Activated CD4-positive, alpha-beta T cell treated with anti-CD3 and anti-CD28 coated beads for 48 hours (primary cell): ENCODE results near the gene DUSP1.

Source experiments
- DNase-seq: peaks from one replicate; pipeline ENCODE4 v3.0.0-alpha.2; 2020

DUSP1 gene

DNA sequence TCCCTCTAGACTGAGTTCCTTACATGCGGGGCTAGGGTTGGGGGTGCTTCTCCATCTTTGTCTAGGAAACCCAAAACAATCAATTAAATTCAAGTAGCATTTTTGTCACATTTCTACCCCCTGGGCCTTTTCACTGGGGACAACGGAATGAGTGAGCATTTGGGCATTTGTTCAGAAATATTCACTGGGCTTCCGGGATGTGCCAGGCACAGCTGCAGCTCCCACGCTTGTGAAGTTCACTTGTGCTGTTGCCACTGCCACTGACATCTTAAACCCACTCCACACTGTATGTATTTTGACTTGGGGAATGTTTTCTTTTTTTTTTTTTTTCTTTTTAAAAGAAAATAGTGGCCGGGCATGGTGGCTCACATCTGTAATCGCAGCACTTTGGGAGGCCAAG lies 31.6 kb downstream of the DUSP1 start:
- no peak for DNase-seq

DNA sequence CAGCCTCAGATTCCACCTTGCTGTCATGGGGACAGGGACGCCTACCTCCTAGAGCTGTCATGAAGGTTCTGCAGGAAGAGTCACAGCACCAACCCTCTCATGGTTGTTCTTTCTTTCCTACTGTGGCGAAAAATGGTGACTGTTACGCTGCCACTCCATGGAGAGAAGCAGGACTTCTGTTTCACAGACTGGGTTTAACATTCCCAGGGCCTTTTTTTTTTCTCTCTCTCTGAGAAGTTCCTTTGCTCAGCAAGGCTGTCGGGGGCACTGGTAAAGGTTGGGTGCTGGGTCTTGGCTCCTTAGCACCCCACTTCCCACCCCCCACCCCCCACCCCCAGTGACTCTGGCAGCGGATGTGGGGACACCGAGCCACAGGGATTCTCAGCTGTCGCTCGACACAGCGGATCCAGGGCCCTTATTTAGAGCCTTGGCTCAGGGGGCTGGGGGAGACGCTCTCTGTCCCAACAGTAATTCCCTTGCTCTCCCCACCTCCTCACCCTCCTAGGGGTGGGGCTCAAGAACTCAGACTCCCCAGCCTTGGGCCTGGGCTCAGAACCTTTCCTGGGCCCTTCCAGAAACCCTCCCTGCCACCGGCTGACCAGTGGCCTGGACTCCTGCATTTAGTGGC lies 34.4 kb downstream of the DUSP1 start:
- DNase-seq: no peak

DNA sequence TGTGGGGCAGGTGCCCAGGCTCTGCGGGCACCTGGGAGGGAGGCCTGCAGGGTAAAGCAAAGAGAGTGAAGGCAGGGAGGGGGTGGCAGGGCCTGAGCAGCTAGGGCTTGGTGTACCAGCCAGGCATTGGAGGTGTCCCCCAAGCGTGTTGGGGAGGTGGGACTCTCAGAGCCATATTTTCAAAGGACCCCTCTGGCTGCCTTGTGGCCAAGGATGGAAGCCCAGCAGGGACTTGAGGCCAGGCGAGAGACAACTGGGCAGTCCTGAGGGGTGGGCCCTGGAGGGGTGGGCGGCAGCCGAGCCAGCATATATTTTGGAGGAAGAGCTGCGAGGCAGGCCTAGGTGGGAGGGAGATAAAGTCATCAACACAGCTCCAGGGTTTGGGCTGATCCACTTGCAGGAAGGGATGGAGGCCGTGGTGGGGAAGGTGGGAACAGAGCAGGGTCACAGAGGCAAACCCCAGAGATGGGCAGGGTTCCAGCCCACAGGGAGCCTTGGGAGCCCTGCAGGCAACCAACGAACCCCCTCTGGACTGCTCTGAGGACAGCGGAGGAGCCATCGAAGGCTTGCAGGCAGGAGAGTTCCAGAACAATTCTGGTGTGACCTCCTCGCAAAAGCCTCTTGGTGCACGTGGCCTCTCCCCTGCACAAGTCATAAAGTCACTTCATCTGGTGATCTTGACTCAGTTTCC lies 35.7 kb downstream of the DUSP1 start:
- DNase-seq: no peak

DNA sequence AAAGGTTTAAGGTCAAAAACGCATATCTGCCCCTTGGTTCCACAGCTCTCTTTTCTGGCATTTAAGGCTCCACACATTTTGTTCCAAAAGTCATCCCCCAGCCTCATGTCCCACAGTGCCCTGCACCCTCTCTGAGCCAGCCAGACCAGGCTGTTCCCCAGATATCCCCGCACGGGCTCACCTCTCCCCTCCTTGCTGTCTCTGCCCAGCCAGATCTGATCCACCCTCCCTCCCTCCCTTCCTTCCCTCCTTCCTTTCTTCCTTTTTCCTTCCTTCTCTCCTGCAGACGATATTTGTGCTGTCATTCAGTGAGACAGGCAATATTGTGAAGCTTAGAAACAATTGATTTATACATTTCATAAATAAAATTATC lies 37.0 kb downstream of the DUSP1 start:
- no peak for DNase-seq

DNA sequence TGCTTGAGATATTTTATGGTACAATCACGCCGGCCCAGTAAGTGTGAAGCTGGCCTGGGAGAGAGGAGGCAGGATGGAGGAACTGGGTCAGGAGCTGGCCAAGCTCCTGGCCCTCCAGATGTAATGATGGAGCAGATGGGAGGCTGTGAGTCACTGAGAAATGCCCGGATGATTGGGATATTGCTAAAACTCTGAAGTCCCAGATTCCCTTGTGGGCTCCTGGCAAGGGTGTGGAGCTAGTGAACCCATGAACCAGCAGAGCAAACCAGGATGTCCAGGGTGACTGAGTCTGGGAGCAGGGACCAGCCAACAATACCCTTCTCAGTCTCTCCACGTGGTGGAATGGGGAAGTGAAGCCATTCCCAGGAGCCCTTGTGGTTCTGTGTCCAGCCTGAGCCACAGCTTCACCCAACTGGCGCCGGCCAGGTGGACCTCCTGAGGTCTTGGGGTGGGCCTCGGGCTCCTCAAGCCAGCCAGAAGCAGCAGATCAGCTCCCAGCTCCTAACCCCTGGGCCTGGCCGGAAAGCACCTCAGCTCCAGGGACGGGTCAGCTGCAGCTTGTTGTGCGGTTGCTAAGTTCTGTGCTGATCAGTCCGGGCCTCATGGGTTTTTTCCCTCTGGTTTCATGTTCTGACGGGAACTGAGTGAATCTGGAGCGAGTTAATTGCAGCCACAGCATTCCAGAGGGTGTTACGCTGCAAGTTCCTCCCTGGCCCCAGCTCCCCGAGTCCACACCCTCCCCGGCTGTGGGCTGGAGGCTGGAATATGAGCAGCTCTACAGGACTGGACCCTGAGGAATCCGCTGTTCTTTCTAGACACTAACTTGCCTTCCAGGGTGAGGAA lies 37.6 kb downstream of the DUSP1 start:
- no peak for DNase-seq

DNA sequence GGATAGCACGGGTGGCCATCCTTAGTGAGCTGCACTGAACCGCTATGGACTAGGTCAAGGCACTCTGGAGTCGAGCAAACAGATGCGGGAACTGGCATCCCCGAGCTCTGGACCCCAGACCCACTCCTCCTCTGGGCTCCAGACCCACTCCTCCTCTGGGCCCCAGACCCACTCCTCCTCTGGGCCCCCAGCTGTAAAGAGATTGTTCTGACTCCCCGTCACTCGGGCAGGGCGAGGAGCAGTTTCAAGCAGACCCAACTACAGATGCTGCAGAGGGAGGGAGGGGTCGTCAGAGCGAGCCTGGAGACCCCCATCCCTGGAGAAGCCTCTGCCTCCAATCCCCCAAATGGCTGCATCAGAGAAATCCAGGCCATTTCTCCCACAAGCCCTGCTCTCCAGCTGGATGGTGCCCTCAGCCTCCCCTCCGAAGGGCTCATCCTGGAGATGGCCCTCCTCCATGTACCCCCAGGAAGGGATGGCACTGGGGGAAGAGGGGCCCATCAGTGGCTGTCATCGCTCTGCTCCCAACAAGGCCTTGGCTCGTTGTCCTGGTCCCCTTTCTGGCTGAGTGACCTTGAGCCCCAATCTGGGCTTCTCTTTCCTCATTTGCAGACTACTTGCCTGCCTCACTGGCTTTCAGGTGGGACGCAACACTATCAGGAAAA lies 38.7 kb downstream of the DUSP1 start:
- DNase-seq: no peak

DNA sequence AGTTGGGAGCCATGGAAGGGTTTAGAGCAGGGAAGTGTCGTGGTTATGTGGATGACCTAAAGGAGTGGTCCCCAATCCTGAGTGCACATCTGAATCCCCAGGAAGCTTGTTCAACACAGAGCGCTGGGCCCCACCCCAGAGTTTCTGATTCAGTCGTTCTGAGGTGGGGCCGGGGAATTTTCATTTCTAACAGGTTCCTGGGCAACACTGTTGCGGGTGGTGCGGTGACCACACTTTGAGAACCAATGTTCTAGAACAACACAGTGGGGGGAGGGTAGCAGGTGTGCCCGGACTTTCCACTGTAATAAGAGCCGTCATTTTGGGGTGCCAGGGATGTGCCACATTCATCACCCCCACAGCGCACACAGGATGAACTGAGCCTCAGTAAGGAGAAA lies 39.3 kb downstream of the DUSP1 start:
- no peak for DNase-seq

DNA sequence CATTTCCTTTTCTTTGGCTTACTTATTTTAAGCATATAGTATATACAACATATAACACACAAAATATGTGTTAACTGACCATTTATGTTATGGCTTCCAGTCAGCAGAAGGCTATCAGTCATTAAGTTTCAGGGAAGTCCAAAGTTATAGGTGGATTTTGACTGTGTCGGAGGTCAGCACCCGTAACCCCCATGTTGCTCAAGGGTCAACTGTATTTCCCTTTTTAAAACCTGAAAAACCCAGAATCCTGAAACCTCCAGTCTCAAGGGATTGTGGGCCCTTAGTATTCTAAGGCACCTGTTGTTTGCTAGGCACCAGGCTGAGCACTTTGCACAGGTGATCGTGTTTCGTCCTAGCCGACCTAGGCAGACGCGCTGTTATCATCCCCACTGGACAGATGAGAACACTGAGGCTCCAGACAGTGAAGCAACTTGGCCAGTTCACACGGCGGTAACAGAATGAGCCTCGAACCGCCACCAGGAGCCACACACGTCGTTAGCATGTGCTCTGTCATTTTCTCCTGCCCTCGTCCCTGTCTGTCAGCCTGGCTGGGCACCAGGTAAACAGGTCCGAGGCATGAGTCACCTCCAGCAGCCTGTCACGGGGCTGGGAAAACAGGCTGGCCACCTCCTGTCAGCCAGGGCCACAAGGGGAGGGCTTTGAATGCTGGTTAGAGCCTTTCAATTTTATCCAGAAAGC lies 39.9 kb downstream of the DUSP1 start:
- DNase-seq: no peak

DNA sequence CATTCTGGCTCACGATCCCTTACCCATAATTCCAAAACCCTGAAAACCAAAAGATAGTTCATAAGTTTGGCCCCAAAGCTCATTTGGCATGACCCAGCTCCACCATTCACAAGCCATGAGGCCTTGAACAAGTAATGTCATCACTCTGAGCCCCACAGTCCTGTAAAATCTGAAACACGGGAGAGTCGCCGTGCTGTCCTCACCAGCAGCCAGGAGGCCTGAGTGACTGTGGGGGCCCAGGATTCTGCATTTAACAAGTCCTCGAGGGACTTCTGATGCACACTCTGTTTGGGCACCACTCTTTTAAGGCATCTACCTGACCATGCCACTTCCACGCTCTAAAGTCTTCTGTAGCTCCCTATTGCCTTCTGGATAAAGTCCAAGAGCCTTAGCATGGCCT lies 40.8 kb downstream of the DUSP1 start:
- DNase-seq: no peak

DNA sequence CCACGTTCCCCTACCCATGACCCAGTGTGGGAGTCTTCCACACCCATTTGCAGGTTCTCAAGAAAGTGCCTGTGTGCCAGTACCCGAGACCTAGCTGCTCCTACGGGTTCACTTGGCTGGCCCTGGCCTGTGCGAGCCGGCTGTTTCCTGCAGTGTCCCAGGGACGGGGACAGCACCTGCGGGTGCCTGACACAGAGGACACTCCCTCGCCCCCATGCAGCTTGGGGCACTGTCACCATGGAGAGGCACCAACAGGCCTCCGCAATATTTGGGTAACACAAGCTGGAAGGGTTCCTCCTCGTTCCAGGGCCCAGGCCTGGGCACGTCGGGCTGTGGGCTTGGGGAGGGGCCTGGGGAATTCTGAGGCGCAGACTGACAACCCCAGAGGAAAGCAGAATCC lies 41.4 kb downstream of the DUSP1 start:
- DNase-seq: no peak

DNA sequence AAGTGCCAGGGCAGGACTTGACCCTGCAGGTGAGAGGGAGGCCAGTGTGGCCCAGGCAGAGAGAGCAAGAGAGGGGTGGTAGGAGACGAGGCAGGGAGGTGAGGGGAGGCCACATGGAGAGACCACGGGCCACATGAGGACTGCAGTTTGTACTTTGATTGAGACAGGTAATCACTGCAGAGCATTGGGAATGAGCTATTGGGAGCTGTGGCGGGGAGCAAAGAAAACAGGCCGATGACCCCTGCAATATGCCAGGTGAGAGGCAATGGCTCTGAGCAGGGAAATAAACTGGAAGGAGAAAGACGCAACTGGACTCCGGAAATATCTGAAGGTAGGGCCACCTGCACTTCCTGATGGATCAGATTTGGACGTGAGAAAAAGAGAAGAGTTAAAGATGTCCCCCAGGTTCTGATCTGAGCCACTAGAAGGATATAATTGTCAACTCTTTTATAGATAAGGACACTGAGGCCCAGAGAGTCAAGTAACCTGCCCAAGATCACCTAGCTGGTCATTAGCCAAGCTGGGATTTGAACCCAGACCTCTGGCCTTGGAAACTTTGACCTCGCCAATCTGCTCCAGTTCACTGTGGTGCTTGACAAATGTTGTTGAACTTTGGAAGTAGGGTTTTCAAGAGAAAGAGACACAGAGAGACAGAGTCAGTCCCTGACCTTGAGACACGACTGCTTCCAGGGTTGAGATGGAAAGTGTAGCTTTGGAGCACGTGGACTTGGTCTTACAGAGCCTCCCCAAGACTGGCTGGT lies 42.3 kb downstream of the DUSP1 start:
- DNase-seq: no peak

DNA sequence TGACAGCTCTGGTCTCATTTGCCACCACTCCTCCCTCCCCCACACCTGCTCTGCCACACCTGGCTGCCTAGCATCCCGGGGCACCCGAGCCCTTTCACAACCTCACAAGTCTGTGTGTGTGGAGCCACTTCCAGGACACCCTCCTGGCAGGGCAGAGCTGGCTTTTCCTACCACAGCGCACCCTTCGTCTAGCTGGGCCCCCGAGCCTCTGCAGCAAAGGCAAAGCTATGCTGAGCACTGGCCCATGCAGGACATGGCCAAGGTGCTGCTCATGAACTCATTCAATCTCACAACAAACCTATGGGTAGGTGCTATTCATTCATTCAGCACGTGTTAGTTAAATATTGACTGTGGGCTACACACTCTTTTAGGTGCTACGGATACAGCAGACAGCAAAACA lies 43.4 kb downstream of the DUSP1 start:
- DNase-seq: no peak

DNA sequence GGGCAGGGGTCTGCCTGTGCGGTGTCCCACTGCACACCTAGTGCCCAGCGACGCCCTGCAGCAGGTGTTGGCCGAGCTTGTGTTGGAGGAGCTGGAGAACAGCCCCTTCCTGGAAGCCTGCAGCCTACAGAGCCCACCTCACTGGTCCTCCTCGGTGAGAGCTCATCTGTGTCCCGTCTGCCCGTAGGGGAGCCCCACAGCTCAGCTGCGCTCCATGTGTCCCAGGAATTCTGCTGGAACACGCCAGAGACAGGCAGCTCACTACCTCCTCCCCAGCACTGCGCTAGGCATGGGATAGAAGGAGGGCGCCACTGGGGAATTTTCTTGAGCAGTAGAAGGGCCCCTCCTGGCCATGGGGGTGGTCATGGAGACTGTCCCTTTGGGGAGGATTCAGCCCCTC lies 44.0 kb downstream of the DUSP1 start:
- DNase-seq: no peak

DNA sequence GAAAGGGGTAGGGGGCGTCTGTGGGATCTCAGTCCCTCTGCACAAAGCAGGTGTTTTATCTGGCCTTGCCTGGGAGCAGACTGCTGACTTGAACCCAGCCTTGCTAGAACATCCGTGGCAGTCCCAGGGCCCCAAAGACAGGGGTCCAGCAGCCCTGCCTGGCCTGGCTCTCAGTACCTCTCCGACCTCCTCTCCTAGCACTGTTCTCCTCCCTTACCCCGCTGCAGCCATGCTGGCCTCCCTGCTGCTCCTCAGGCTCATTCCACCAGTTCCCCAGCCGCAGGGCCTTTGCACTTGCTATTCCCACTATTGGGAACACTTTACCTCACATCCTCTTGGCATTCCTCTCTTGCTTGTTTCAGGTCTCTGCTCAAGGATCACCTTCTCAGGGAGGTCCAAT lies 45.2 kb downstream of the DUSP1 start:
- DNase-seq: no peak

DNA sequence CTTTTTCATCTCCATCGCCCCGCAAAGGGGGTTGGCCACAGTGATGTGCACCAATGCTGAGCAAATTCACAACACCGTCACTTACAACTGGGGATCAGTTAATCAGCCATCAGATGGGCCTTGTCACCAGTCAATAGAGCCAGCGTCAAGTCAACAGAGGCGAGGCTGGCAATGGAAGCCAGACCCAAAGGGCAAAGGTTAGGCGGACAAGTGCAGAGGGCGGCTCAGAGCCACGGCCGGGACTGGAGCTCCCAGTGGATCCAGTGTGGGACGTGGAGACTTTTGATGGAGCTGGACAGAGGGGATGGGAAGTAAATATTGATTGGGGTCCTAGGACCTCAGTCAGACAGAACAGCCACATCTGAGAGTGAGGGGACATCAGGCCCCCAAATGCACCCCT lies 45.7 kb downstream of the DUSP1 start:
- DNase-seq: no peak

DNA sequence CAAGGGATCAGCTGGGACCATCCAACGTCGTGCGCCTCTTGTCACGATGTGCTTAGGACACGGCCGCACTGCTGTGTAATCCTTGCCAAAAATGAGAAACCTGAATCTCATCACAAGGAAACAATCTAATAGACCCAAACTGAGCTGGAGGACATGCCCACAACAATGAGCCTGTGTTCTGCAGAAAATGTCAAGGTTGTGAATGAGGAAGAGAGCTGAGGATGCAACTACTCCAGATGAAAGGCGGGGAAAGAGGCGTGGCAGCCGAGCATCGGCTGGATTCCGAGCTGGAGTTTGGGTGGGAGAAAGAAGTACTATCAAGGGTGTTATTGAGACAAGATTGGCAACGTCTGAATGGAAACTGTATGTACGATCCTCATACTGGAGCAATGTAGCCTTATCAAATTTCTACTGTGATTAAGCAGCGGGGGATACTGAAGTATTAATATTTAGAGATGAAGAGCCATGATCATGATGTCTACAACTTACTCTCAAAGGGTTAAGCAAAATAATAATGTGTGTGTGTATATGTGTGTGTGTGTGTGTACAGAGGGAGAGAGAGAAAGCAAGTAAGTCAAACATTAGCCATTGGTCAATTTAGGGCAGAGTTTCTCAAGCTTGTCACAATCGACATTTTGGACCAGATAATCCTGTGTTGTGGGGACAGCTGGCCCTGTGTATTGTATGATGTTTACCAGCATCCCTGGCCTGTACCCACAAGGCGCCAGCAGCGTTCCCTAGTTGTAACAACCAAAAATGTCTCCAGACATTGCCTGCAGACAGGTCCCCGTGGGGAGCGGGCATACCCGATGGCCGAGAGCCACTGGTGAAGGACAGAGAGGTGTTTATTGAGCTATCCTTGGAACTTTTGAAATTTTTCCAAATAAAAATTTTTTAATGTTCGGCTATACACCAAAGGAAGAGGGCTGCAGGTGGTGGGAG lies 46.5 kb downstream of the DUSP1 start:
- no peak for DNase-seq

DNA sequence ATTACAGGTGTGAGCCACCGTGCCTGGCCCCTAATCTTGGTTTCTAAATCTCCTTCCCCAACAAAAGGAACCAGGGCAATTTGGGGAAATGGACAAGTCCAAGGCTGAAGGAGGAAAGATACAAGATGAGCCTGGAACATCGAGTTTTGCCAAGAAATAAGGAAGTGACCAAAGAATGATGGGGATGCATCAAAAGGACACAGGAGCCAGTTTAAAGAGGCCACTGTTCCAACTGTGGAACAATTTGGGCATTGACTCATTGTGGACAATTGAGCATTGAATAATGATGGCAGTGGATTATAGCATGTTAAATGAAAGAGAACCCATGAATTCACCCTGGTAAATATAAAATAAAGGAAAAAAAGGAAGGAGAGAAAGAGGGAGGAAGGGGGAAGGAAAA lies 47.5 kb downstream of the DUSP1 start:
- DNase-seq: no peak

DNA sequence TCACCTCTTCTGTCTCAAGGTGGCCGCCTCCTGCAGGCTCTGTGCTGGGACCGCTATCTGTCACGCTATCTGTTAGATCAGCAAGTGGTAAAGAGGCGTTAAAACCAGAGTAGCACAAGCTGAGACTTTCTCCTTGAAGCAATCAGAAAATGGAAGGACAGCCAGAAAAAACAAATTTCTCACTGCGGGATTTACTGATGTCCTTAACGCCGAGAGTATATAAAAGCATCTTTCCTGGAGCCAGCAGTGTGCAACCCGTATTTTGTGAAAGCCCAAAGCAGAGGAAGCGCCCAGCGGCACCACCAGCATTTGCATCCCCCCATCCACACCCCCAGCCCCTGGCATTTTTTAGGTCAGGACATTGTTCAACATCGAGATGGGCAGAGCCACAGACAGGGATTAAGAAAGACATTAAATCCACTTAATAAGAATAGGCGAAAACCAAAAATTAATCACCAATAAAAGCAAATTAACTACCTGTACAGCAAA lies 48.6 kb downstream of the DUSP1 start:
- DNase-seq: no peak

DNA sequence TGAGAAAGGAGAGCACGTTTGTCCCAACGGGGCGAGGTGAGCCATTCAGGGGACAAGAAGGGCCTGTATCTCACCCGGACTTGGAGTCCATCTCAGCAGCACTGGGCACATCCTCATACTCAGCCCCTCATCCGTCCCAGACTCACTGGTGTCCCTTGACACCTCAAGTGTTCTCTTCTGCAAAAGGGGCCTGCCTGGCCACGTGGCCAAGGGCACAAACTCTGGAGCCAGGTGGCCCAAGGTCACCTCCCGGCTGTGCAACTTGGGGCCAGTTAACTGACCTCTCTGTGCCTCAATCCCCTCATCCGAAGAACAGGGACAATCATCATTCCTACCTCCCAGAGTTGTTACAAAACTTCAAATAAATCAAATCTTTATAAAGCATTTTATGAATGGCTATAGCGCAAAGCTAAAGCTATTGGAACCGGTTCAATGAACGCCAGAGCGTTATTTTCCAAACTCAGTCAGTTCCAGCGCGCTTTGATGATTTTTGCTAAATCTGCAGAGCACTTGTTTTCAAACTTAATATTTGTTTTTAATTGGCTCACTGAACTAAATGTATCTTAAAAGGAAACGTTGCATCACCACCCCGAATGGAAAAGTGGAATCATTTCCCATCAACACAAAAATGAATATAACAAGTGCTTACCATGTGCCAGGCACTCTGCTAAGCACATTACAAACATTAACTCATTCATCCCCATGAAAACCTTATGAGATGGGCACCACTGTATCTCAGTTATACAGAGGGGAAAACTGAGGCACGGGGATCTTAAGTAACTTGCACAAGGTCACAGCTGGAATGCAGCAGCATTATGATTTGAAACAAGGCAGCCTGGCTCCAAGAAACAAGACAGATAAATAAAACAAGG lies 49.3 kb downstream of the DUSP1 start:
- DNase-seq: no peak

DNA sequence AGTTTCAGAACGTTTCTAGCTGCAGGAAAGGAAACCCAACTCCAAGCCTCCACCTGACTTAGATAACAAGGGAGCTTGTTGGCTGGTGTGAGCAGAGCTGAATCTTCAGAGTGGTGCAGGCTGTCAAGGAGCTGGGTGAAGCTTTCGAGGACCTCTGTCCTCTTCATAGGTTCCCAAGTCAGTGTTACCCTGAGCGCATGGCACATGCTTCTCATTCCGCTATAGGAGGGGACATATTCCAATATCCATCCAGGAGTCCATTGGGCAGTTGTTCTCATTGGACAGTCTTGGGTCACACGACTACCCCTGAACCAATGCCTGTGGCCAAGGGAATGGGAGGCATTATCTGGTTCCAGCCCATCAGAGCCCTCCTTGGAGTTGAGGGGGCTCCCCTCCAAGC lies 50.3 kb downstream of the DUSP1 start:
- DNase-seq: no peak
